ENCODE data around the gene TMC8.

DNA sequence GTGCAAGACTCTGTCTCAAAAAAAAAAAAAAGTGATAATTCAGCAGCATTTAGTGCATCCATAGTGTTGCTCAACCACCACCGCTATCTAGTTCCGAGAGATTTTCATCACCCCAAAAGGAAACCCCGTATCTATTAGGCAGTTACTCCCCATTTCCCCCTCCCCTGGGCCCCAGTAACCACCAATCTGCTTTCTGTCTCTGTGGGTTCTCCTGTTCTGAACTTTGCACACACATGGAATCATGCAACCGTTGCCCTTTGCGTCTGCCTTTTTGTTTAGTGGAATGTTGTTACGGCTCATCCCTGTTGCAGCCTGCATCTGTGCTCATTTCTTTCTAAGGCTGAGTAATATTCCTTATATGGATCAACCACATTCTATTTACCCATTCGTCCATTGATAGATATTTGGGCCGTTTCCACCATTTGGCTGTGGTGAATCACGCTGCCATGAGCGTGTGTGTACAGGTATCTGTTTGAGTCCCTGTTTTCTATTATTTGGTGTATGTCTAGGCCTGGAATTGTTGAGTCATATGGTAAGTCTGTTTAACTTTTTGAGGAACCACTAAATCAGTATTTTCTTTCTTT lies 29.1 kb downstream of the TMC8 start:
- TF ChIP-seq HOXB13 (CRISPR knock-in tag; IDR thresholded peaks at IDR 0.05; ENCODE audit: low read depth) (no peak), KDM1A (IDR thresholded peaks at IDR 0.05; ENCODE audit: low read depth) (no peak), JUN (IDR thresholded peaks at IDR 0.05) (no peak), POLR2A (IDR thresholded peaks at IDR 0.05; ENCODE audit: low read length) (no peak), NPAS2 (CRISPR knock-in tag; IDR thresholded peaks at IDR 0.05; ENCODE audit: borderline replicate concordance) (no peak), MYC (IDR thresholded peaks at IDR 0.05; ENCODE audit: borderline replicate concordance, low read length) (no peak), BHLHE40 (IDR thresholded peaks at IDR 0.05; ENCODE audit: low read depth, low read length) (no peak), RFX5 (IDR thresholded peaks at IDR 0.05) (no peak), EP300 (IDR thresholded peaks at IDR 0.05) (no peak), NFE2L2 (conservative IDR thresholded peaks at IDR 0.05; ENCODE audit: low read length) (no peak)
- TF ChIP-seq, protein P1, sequence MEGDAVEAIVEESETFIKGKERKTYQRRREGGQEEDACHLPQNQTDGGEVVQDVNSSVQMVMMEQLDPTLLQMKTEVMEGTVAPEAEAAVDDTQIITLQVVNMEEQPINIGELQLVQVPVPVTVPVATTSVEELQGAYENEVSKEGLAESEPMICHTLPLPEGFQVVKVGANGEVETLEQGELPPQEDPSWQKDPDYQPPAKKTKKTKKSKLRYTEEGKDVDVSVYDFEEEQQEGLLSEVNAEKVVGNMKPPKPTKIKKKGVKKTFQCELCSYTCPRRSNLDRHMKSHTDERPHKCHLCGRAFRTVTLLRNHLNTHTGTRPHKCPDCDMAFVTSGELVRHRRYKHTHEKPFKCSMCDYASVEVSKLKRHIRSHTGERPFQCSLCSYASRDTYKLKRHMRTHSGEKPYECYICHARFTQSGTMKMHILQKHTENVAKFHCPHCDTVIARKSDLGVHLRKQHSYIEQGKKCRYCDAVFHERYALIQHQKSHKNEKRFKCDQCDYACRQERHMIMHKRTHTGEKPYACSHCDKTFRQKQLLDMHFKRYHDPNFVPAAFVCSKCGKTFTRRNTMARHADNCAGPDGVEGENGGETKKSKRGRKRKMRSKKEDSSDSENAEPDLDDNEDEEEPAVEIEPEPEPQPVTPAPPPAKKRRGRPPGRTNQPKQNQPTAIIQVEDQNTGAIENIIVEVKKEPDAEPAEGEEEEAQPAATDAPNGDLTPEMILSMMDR (IDR thresholded peaks at IDR 0.05) = no peak
- TF ChIP-seq, protein P2, sequence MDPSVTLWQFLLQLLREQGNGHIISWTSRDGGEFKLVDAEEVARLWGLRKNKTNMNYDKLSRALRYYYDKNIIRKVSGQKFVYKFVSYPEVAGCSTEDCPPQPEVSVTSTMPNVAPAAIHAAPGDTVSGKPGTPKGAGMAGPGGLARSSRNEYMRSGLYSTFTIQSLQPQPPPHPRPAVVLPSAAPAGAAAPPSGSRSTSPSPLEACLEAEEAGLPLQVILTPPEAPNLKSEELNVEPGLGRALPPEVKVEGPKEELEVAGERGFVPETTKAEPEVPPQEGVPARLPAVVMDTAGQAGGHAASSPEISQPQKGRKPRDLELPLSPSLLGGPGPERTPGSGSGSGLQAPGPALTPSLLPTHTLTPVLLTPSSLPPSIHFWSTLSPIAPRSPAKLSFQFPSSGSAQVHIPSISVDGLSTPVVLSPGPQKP (IDR thresholded peaks at IDR 0.05; ENCODE audit: low read depth, low read length) = no peak
- TF ChIP-seq, protein P3, sequence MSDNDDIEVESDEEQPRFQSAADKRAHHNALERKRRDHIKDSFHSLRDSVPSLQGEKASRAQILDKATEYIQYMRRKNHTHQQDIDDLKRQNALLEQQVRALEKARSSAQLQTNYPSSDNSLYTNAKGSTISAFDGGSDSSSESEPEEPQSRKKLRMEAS (IDR thresholded peaks at IDR 0.05) = no peak
